ENCODE measurements around the gene LTBP3. TPM values are rescaled to one million over a fixed set of nuclear protein-coding genes. Genes with fewer than 3 reads are reported as not detected.

Gene LTBP3
- total and polyA plus RNA-seq, 2 of the 13 experiments (the other 11 are each of a cell fraction or from before 2014, with no cell fraction given), result 12.2 to 68.1 TPM

DNA sequence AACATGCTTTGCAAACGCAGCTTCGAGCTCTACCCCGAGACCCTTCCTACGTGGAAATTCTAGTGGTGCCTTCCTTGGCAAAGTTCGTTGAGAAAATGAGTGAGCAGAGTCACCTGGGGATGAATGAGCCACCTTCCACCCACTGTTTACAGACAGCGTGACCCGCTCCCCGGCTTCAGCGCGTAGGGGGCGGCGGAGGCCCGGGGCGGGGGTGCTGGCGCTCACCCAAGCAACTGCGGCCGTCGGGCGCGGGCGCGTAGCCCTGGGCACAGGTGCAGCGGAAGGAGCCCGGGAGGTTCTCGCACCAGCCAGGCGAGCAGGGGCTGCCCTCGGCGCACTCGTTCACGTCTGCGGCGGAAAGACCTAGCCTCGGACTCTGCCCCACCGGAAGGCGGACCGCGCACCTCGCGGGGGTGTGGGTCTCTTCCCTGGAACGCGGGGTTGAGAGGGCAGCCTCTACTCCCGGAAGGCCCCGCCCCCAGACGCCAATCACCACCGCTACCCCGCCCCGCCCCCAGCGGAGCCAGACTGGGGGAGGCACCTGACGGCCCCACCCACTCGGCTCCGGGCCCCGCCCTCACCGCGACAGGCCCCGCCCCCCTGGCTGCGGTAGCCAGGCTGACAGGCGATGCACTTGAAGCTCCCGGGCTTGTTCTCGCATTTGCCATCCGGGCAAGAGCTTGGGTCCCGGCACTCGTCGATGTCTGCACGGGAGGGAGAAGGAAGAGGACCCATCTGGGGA lies 11.8 kb downstream of the LTBP3 start (continued):
- TF ChIP-seq SAFB2 (CRISPR knock-in tag; IDR thresholded peaks at IDR 0.05; ENCODE audit: borderline replicate concordance, low read depth), result no peak
- no peak for TF ChIP-seq ZNF232 (CRISPR knock-in tag; IDR thresholded peaks at IDR 0.05; ENCODE audit: borderline replicate concordance)
- TF ChIP-seq, protein P1, sequence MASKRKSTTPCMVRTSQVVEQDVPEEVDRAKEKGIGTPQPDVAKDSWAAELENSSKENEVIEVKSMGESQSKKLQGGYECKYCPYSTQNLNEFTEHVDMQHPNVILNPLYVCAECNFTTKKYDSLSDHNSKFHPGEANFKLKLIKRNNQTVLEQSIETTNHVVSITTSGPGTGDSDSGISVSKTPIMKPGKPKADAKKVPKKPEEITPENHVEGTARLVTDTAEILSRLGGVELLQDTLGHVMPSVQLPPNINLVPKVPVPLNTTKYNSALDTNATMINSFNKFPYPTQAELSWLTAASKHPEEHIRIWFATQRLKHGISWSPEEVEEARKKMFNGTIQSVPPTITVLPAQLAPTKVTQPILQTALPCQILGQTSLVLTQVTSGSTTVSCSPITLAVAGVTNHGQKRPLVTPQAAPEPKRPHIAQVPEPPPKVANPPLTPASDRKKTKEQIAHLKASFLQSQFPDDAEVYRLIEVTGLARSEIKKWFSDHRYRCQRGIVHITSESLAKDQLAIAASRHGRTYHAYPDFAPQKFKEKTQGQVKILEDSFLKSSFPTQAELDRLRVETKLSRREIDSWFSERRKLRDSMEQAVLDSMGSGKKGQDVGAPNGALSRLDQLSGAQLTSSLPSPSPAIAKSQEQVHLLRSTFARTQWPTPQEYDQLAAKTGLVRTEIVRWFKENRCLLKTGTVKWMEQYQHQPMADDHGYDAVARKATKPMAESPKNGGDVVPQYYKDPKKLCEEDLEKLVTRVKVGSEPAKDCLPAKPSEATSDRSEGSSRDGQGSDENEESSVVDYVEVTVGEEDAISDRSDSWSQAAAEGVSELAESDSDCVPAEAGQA (IDR thresholded peaks at IDR 0.05; ENCODE audit: low read depth), result no peak; the same call in 1 of the 2 replicates
- TF ChIP-seq, protein P1 (CRISPR knock-in tag; IDR thresholded peaks at IDR 0.05; ENCODE audit: borderline replicate concordance), result no peak
- TF ChIP-seq NBN (conservative IDR thresholded peaks at IDR 0.05), result no peak
- TF ChIP-seq SCMH1 (CRISPR knock-in tag; IDR thresholded peaks at IDR 0.05; ENCODE audit: borderline replicate concordance), result no peak
- TF ChIP-seq U2AF2 (IDR thresholded peaks at IDR 0.05; ENCODE audit: low read depth, low read length), result no peak
- TF ChIP-seq, protein P2, sequence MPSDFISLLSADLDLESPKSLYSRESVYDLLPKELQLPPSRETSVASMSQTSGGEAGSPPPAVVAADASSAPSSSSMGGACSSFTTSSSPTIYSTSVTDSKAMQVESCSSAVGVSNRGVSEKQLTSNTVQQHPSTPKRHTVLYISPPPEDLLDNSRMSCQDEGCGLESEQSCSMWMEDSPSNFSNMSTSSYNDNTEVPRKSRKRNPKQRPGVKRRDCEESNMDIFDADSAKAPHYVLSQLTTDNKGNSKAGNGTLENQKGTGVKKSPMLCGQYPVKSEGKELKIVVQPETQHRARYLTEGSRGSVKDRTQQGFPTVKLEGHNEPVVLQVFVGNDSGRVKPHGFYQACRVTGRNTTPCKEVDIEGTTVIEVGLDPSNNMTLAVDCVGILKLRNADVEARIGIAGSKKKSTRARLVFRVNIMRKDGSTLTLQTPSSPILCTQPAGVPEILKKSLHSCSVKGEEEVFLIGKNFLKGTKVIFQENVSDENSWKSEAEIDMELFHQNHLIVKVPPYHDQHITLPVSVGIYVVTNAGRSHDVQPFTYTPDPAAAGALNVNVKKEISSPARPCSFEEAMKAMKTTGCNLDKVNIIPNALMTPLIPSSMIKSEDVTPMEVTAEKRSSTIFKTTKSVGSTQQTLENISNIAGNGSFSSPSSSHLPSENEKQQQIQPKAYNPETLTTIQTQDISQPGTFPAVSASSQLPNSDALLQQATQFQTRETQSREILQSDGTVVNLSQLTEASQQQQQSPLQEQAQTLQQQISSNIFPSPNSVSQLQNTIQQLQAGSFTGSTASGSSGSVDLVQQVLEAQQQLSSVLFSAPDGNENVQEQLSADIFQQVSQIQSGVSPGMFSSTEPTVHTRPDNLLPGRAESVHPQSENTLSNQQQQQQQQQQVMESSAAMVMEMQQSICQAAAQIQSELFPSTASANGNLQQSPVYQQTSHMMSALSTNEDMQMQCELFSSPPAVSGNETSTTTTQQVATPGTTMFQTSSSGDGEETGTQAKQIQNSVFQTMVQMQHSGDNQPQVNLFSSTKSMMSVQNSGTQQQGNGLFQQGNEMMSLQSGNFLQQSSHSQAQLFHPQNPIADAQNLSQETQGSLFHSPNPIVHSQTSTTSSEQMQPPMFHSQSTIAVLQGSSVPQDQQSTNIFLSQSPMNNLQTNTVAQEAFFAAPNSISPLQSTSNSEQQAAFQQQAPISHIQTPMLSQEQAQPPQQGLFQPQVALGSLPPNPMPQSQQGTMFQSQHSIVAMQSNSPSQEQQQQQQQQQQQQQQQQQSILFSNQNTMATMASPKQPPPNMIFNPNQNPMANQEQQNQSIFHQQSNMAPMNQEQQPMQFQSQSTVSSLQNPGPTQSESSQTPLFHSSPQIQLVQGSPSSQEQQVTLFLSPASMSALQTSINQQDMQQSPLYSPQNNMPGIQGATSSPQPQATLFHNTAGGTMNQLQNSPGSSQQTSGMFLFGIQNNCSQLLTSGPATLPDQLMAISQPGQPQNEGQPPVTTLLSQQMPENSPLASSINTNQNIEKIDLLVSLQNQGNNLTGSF (CRISPR knock-in tag; IDR thresholded peaks at IDR 0.05), result no peak
- TF ChIP-seq ZBTB10 (CRISPR knock-in tag; IDR thresholded peaks at IDR 0.05; ENCODE audit: borderline replicate concordance), result no peak
- peak; percentile 63; the same call in 1 of the 2 replicates for TF ChIP-seq POLR2G (IDR thresholded peaks at IDR 0.05; ENCODE audit: low read depth, low read length)
- TF ChIP-seq CHD4 (IDR thresholded peaks at IDR 0.05; ENCODE audit: borderline replicate concordance, low read length), result no peak
- TF ChIP-seq MNT (IDR thresholded peaks at IDR 0.05), result no peak
